GM10248 (cell line): ENCODE data around the gene TLE1.

Experiments
- CTCF ChIA-PET: fragments of 300-600 bp; sonication (Branson Sonifier 250); formaldehyde crosslinking; extraction: SDS; loops from one replicate; lab custom pipeline; 2021; ENCODE audit warnings: antibody characterized with exemption; lab: Yijun Ruan, JAX
- POLR2A ChIA-PET: fragments of 350-650 bp; sonication (Branson Sonifier 250); formaldehyde crosslinking; extraction: SDS; loops from one replicate; lab custom pipeline; 2020; ENCODE audit warnings: antibody characterized with exemption; lab: Yijun Ruan, JAX
- DNase-seq: peaks from one replicate; pipeline ENCODE4 v3.0.0; 2012; ENCODE audit errors: extremely low spot score
- CTCF ChIP-seq: IDR thresholded peaks from 2 replicates; pipeline ENCODE4 v1.5.1; 2012; ENCODE audit warnings: mild to moderate bottlenecking, low read depth; ENCODE audit errors: extremely low read depth, missing control alignments, control extremely low read depth

Gene TLE1

DNA sequence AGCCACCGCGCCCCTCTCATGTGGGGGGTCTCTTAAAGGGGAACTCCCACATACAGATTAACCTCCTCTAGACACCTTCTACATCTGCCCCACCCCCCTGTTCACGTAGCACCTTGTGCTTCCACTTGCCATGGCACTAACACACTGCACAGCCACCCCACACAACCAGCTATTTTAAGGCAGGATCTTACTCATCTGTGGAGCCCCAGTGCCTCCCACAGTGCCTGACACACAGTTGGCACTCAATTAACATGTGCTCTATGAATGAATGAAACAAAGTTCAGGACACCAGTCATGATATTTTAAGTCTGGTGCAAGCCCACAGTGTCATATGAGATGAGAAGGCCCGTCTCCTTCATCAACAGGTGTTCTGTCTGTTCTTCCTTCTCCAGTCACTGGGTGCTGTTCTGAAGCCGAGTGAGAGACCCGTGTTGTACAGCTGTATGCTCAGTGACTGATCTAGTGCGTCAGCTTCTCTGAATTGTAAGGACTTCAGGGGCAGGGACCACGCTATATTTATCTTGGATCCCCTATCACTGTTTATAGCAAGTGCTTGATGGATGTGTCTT is 149.1 kb downstream of the TLE1 start:
- CTCF ChIA-PET: interaction anchor here (0.9 kb wide), 1 partner anchor 11 kb away, joined by 3 read pairs; no protein-coding TSS in a partner anchor
- TF ChIP-seq CTCF: no peak
- DNase-seq: no peak
- POLR2A ChIA-PET: no interaction called here

- TF ChIP-seq CTCF: no peak
- ChIA-PET CTCF (interaction anchor here (0.9 to 2.6 kb wide), 3 partner anchors 11 to 16 kb away, joined by 3 to 8 read pairs (median 3); no protein-coding TSS in a partner anchor), POLR2A (no interaction called here)
- DNase-seq: no peak
Observed at GRCh38 chr9:81539317-81539716, 150.0 kb downstream of the TLE1 start.

DNA sequence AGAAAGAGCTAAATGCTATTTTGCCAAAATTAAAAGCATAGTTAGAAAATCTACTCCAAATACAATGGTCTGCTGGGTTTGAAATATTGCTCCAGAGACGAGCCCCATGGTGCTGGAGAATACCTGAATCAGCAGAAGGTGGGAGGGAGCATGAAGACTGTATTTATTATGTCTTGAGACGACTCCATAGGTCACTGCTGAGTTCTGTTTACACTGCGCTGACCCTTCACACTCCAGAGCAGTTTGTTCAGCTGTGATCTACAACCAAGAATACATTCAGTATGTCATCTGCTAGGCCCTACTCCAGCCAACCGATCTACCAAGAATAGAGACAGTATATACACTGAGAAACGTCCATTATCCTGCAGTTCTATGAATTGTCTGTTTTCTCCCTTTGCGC is 150.5 kb downstream of the TLE1 start:
- POLR2A ChIA-PET: no interaction called here
- CTCF ChIA-PET: interaction anchor here (1.4 to 2.6 kb wide), 2 partner anchors 11 to 16 kb away, joined by 3 to 8 read pairs; no protein-coding TSS in a partner anchor

GRCh38 chr9:81537964-81538363 is 151.4 kb downstream of the TLE1 start:
- POLR2A ChIA-PET: no interaction called here
- DNase-seq: no peak
- TF ChIP-seq CTCF: no peak
- CTCF ChIA-PET: interaction anchor here (1.0 to 2.6 kb wide), 4 partner anchors 12 to 31 kb away, joined by 3 to 8 read pairs (median 4); no protein-coding TSS in a partner anchor

More for the DNA sequence above, 150.5 kb downstream of the TLE1 start:
- DNase-seq: no peak
- no peak for TF ChIP-seq CTCF

DNA sequence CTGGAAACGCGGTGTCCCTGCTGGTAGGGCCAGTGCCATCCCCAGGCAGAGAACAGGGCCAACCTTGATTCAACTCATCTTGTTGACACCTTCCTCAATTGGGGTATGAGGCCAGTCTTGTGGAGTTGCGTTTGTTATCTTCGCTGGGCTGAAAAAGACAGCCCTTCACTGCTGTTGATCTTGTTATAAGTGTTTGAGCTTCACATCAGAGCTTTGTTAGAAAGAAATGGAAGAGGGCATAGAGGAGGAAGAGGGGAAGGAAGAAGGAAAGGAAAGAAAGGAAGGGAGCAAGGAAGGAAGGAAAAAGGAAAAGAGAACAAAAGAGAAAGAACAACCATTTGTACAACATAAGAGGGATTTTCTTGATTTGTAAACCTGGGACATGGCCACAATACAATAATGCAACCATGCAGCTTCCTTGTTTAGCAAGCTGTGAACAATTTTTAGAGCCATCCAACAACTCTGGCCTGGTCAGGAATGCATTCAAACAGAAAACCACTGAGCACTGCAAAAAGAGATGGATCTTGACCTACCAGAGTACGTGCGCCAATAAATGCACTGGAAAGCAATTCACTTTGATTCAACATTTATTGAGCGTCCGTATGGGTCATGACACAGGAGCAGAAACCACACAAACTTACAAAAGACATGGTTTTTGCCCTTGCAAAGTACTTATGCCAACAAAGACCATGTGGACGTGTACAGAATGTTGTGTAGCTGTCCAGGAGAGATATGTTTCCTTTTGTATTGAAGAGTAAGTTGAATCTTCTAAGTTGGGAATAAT is 152.9 kb downstream of the TLE1 start:
- no peak for TF ChIP-seq CTCF
- ChIA-PET CTCF (no interaction called here), POLR2A (no interaction called here)
- no peak for DNase-seq

DNA sequence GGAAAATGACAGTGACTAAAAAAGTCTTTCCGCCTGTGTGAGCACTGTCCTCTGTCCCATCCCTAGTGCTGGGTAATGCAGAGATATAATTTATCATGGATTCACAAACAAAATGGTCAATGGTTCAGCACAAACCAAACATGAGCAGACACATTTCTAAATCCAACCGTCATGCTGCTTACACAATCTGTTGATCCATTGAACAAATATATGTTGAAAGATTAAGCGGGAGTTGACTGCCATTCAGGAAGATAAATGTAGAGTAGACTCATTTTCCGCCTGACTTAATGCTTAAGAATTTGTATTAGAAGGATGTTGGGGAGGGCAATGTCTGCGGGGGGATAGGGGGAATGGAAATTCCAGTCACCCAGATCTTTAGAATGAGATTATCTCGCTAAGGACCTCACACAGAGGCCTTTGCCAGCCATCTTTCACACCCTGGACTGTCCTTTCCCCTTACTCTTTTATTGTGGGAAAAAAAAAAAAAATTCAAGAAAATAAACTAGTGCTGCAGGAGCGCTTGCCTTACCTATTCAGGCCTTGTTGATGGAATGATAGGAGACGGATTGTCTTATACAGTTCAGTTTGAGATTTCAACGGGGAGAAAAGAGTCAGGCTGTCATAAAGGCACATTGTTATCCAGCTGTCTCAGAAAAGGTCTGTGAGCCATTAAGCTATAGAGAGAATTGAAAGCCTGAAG is 153.7 kb downstream of the TLE1 start:
- TF ChIP-seq CTCF: no peak
- DNase-seq: no peak
- ChIA-PET CTCF (no interaction called here), POLR2A (no interaction called here)
